GM20000 (cell line): ENCODE measurements around the gene ANKH.

Experiments used
- DNase-seq: peaks from one replicate; pipeline ENCODE4 v3.0.0; 2012; ENCODE audit warnings: low spot score
- CTCF ChIP-seq: IDR thresholded peaks from 2 replicates; pipeline ENCODE4 v1.5.1; 2012; ENCODE audit warnings: mild to moderate bottlenecking, control low read depth; ENCODE audit errors: extremely low read depth, missing control alignments

ANKH gene

GRCh38 chr5:14753292-14753691 lies 118.3 kb downstream of the ANKH start:
- DNase-seq: no peak
- no peak for TF ChIP-seq CTCF

GRCh38 chr5:14752497-14753071 lies 119.0 kb downstream of the ANKH start:
- DNase-seq: no peak
- TF ChIP-seq CTCF: no peak

GRCh38 chr5:14750712-14751111 lies 120.9 kb downstream of the ANKH start:
- no peak for DNase-seq
- no peak for TF ChIP-seq CTCF

- no peak for TF ChIP-seq CTCF
- DNase-seq: no peak
These were observed 121.9 kb downstream of the ANKH start for GRCh38 chr5:14749579-14750101.

GRCh38 chr5:14748180-14748900 lies 123.2 kb downstream of the ANKH start:
- no peak for TF ChIP-seq CTCF
- no peak for DNase-seq

- no peak for DNase-seq
- TF ChIP-seq CTCF: no peak
These were observed 125.8 kb downstream of the ANKH start for GRCh38 chr5:14745753-14746152.

GRCh38 chr5:14745188-14745563 lies 126.4 kb downstream of the ANKH start:
- no peak for DNase-seq
- no peak for TF ChIP-seq CTCF
